Stimulated activated CD4-positive, alpha-beta T cell treated with anti-CD3 and anti-CD28 coated beads, Interleukin-2, amount 100 ng/mL, for 4 hours (primary cell): ENCODE data around the gene ABHD12.
"Not testable (repeated sequence)": the region's sequence is repeated elsewhere in the genome, so short reads cannot be mapped to it uniquely, and the experiment has no call there.

Experiments used
- DNase-seq: peaks from one replicate; pipeline ENCODE4 v3.0.0-alpha.2; 2020; ENCODE audit warnings: low read depth

Gene ABHD12

DNA sequence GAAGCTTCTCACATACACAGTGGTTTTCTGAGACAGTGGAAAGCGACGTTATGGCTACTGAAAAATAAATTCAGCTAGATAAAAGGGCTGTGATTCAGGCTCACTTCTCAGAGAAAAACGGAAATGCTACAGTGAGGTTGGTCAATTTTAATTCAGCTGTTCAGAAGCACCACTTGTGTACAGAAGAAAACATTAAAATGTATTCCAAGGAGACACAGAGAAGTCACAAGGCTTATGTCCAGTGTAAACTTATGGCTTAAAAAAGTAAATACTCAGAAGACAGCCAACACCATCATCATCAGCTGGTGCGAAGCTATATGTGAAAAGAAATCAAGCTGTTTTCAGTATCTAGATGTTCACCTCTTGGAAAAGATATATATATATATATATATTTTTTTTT is 68.6 kb downstream of the ABHD12 start:
- no peak for DNase-seq

DNA sequence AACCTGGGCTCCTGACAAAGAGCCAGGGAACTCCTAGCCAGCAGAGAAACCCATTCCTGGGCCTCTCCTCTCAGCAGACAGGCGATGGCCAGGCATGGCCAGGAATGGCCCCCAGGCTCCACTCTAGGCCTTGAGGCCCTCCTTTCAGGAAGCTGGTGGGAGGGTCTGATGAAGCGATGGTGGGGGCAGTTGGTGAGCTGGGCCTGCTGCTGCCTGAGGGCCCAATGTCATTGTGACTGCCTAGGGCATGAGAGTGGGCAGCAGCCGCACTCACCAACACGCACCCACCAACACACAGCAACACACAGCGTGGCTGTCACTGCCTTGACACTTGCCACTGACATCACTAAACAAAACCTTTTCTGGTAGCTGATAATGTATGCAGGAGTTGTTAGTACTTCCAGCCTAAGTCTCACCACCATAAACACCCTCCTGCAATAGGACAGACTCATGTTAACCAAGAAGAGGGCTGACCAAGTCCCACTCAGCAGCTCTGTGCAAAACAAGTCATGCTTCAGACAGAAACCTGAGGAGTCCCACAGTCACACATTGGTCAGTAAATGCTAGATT is 69.3 kb downstream of the ABHD12 start:
- no peak for DNase-seq

DNA sequence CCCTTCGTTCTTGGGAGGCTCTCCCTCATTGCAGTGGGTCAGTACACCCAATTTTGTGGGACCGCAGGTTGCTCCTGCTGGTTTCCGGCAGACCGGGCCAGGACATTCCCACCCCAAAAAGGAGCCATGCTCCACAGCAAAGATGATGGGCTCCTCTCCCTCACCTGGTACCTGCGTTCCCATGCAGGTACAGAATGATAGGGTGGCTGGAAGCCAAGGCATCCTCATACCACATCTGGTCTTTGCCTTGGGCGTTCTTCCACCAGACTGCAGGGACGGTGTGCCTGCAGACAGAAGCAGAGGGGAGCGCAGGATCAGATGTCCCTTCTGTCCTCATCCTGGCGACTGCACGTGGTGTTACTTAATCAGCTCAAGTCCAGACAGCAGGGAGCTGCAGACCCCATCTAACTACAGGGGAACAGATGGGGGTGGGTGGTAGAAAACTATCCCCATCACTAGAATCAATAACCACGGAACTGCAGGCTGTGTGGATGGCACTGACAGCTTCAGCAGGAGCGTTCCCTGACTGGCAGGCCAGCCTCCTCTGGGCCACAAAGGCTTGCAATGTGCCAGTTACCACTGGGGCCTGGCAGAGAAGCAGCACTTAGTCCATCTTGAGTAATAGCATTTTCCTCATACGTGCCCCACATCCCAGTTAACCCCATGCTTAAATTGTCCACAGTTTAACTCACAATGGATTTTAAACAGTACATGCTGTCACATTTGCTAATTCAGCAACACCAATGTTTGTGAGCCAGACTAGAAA is 70.4 kb downstream of the ABHD12 start:
- DNase-seq, result no peak

DNA sequence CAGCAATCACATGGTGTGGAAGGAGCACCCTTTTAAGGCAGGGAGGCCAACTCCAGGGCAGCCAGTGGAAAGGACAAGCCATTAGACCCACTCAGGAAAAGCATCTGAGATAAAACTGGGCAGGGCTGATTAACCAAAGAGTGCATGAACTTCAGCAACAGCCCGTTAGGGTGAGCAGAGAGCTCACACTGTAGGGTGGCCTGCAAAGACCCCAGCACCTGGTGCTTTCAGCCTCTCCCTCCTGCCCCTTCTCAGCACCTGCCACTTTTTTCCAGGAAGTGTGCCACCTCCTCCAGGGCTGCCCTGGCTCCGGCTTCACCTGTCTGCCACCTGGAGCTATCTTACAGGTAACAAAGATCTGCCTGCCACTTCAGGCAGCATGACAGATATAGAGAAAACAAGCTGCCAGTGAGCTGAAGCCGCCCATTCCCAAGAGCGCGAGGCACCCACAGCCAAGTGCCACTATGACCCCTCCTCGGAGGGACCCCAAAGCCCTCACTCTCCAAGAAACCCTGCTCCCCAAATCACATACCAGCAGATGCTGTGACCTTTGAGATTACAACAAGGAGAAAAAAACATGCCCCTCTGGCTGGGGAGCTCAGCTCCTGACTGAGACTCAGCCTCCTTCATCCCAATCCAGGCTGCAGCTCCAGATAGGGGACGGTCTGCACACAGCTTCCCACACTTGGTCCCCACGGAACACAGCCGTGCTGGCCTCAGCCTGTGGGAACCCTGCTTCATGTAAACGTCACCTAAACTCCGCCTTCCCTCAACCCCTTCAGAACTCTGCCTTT is 71.2 kb downstream of the ABHD12 start:
- DNase-seq, result no peak

DNA sequence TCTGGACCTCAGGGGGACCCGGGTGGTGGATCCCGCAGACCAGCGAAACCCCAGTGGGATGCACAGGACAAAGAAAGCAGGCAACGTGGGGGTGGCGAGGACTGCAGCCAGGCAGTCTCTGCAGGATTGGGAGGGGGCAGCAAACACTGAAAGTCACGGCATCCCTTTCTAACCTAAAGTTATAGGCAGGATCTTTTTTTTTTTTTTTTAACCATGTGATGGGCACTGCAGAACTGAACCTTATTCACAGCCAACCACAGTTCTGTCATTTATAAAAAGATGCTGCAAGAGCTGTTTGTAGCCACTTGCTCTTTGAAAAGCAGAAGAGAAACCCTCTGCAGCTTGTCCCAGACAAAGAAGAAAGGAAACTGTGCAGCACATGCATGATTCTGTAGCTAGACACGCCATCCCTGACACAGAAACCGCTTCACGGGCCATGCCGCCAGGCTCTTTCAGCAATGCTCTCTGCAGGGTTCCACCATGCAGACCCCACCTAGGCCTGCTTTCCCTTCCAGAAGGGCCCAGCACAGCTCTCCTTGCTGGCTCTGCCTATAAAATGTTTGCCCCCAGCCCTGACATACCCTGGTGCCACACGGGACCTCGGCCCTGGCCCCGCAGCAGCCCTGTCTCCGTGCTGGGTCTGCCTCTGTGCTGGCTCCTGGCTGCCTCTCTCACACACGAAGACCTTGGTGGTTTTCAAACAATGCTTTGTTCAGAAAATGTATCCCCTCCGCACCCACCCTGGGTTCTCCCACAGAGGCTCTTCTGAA is 72.0 kb downstream of the ABHD12 start:
- no peak for DNase-seq

DNA sequence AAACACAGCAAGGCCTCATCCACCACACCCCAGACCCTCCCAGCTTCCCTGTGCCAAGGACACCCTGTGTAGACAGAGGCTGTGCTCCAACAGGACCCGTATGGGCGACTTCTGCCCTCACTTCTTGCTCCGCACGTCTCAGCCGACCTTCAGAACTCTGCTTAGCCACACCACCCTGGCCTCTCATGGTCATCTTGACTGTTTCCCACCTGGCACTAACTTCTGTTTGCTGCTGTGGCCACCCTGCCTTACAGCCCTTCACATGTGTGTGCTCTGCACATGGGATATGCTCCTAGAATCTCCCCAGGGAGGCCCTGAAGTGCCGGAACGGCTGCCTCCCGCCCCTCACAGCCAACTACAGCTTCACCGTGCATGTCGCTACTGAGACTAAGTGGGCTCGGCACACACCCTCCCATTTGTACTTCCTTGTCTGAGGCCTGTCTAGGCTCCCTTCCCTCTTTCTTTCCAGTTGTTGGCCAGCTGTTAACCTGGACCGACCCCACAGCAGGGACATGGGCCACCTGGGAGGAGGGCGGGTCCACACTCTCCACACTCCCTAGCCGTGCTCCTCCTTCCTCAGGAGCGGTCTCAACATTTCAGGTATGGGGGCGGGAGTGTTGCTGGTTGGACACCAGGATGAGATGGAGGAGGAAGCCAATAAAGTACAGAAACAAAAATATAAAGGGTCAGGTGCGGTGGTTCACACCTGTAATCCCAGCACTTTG is 73.1 kb downstream of the ABHD12 start:
- no peak for DNase-seq

DNA sequence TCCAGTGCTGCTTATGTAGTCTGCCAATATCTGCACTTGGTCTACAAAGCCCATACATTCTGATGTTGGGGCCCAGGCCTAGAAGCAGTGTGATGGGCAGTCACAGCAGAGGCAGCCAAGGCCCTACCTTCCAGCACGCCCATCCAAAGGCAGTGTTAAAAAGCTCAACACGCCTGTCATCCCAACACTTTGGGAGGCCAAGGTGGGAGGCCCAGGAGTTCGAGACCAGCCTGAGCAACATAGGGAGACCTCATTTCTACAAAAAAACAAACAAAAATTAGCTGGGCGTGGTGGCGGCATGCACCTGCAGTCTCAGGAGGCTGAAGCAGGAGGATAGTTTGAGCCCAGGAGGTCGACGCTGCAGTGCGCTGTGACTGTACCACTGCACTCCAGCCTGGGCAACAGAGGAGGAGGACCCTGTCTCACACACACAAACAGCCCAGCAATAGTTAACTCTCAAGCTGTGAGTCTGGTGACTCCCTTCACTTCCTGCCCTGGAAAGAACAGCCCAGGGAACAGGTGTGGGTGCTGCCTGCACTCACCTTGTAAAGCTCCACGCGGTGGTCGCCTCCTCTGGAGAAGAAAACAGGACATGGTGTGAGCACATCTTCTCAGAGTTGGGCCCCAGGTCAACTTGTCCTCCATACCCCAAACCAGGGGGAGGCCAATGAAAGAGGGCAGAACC is 74.0 kb downstream of the ABHD12 start:
- DNase-seq, result no peak

DNA sequence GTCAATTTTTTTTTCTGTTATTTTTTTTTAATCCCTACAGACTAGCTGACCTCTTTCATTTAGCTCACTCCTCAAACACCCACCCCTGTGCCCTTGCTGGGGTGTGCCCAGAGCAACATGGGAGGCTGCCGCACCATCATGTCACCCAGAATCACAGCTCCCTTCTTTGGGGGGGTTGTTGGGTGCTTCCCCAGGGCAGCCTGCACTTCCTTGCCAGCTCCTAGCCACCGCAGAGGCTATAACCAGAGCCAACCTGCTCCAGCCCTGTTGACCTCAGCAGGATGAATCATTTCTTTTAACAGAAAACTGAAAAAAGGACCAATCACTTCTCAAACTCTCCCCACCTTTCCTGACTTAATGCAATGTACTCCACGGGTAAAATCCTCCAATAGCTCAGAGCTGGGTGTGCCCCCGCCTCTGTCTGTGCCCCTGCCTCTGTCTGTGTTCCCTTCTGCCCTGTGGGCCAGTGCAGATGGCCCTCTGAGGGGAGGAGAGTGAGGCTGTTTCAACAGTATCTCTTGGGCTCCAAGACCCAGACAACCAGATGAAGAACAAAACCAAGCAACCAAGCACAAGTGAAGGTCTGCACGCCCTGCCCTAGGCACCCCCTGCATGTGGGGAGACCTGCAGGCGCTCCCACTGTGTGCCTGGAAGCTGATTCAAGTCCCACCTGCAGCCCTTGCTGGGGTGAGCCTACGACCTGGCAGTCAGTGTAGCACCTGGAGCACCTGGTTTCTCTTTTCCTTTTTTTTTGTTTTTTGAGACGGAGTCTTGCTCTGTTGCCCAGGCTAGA is 75.0 kb downstream of the ABHD12 start:
- DNase-seq, result no peak

DNA sequence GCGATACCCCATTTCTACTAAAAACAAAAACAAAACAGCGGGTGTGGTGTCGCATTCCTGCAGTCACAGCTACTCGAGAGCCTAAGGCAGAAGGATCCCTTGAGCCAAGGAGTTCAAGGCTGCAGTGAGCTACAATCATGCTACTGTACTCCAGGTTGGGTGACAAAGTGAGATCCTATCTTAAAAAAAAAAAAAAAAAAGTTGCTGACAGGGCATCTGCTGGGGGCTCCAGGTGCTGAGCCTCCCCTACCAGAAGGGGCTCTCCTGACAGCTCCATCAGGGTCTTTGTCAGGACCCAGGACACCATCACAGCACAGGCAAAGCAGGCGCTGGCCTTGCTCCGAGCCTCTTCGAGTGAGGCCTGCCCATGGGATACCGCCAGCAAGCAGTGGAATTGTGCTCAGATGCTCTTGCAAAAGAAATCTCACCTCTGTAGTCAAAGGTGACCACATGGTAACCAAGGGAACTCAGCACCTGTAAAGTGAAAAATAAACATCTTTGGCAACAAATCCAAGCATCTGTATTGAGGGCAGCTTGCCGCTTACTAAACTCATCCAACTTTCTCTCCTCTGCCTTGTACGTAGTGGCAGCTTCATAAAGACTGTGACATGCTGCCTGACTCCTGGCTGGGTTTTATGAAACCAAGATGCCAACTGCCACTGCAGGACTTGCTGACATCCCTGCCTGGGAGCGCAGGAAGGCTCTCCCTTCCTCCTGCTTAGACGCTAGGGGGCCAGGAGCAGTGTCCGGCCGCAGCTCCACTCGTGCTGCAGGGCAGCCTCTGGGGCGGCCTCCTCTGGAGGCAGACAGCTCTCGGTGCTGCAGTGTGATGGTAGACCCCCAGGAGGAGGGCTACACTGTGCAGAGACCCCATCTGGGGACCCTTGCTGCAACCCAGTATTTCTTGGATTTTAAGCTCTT is 75.9 kb downstream of the ABHD12 start:
- DNase-seq, result no peak

DNA sequence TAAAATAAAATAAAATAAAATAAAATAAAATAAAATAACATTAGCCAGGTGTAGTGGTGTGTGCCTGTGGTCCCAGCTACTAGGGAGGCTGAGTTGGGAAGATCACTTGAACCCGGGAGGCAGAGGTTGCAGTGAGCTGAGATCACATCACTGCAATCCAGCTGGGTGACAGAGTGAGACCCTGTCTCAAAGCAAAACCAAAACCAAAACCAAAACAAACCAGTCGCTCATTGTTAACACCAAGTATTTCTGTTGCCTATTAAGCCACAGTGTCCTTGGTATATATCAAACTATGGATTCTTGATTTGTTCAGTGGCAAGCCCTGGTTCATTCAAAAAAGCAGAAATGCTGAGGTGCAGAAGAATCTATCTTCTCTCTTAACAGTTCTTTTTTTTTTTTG is 77.0 kb downstream of the ABHD12 start:
- DNase-seq, result no peak

DNA sequence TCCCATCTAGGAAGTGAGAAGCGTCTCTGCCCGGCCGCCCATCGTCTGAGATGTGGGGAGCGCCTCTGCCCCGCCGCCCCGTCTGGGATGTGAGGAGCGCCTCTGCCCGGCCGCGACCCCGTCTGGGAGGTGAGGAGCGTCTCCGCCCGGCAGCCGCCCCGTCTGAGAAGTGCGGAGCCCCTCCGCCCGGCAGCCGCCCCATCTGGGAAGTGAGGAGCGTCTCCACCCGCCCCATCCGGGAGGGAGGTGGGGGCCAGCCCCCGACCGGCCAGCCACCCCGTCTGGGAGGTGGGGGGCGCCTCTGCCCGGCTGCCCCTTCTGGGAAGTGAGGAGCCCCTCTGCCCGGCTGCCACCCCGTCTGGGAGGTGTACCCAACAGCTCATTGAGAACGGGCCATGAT is 77.9 kb downstream of the ABHD12 start:
- not testable (repeated sequence) for DNase-seq

DNA sequence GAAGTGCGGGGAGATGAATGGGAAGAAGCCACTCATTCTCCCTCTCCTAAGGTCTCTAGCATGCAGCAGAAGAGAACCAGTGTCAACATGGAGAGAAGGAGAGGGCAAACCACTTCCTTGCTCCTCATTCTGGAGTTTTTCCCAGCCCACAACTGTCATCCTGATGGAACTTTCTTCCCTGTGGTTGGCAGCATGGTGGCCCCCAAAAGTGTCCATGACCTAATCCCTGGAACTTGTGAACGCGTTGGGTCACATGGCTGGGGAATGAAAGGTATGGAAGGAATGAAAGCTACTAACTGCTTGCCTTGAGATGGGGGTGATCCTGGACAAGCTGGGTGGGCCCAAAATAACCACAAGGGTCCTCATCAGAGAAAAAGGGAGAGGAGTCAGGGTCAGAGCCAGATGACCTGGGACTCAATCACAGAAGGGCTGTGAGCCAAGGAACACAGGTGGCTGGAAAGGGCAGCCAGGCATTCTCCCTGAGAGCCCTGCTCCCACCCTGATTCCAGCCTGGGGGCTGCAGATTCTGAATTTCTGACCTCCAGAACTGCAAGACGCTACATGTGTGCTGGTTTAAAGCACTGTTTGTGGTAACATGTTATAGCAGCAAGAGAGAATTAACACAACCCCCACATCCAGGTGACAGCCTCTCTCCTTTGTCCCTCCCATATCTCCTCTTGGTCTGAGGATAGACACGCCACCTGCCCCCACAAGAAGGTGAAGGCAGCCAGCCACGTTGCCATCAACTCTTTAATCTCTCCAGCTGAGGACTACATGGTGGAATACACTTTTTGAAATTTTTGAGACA is 79.5 kb downstream of the ABHD12 start:
- no peak for DNase-seq

DNA sequence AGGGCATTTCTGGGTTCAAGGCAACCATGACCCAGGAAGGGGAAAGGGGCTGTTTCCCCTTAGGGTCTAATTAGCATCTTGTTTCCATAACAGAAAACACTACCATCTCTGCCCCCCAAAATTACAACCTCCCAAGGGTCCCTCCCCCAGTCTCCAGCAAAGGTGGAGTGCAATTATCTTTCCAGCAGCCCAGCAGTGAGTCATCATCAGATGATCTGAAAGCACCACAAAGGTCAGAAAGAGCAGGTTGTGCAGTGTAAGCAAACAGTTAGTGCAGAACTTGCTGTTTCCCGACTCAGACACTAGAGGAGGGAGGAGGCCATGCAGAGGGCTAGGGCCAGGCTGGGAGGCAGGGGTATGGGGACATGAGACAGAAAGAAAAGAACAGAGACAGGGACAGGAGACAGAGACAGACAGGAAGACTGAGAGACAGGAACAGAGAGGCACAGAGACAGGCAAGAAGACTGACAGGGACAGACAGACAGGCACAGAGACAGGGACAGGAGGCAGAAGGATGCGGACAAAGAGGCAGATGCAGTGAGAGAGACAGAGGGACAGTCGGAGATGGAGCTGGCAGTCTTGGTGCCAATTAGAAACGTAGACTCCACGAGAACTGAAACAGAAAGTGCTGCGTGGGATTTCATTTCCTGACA is 80.2 kb downstream of the ABHD12 start:
- peak; percentile 26 for DNase-seq

DNA sequence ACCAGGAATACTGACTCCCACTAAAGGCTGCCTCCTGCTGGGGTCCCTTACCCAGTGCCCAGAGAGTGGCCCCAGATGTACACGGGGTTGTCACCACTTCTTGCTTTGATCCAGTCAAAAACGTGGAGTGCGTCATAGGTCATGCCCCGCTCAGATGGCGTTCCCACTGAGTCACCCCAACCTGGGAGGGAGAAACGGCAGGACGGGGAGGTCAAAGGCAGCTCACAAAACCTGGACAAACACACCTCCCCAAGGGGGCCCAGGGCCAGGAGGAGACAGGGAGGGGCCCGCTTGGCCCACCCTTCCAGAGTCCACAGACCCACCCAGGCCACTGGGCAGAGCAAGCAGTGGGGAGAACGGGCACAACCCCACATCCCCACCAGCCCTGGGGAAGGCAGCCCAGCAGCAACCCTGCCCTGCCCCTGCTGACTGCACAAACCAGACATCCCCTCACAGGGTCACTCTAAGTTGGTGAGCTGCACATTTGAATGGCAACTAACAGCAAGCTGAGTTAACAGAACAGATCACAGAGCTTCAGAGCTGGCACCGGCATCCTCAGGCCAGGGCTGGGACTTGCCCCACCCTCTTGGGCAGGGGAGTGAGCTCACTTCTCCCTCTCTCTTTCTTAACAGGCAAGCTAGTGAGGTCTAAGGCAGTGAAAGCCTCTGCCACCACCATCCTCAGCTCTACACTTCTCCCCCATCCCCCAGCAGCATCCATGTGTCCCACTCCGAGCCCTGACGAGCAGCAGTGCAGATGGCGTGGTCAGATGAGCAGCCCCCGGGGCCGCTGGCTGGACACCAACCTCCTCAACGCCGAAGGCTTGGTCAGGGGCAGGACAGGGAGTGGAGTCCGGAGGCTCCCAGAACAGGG is 81.0 kb downstream of the ABHD12 start:
- DNase-seq, result no peak

DNA sequence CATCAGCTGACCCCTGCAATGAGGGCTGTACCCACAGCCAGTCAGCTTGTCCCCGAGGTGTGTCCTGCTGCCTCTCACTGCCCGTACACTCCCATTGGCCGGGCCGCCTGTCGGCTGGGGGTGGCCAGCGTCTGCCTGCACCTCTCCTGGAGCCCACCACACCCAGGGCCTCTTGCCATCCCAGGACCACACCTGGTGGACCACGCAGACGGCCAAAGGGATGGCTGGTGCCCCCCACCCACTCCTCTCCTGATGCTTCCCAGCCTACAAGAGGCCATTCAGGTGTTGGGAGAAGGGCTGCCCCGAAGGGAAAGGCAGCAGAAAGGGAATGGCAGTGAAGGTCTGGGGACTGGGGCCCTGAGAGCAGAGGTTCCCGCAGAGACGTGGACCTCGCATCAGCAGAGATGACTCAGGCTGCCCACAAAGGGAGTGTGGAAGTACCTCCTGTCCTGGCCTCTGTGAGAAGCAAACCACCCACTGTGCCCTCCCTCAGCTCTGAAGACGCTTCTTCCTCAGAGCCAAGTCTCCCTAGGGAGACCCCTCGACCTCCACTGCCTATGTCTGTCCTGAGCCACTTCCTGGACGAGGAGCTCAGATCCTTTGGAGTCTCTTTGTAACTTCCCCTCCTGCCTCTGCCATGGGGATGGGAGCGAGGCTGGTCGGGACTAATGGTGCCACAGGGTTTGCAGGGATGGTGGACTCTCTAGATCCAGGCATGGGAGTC is 81.8 kb downstream of the ABHD12 start:
- DNase-seq, result no peak

DNA sequence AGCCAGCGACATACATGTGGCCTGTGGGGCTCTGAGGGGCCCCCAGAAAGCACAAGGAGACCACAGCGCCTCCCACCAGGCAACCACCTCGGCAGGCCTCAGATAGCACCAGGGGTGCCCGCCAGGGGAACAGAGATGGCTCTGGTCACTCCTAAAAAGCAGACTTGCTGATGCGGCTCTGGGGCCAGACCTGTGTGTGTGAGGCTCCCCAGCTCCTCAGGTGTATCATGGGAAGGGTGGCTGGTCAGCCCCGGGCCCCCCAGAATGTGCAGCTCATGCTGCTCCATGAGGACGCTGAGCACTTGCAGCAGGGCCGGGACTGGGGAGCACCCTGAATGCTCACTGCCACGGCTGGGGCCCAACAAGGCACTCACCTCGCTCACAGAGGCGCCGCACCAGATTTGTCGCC is 82.5 kb downstream of the ABHD12 start:
- no peak for DNase-seq
